IMR-90 (cell line): ENCODE results near the gene HTR3A. TPM values are rescaled to one million over a fixed set of nuclear protein-coding genes. Genes with fewer than 3 reads are reported as not detected.

Experiments used
- ATAC-seq: fragments of 200-7000 bp; cut with Tn5 transposase; 2 replicates; pipeline ENCODE4 v1.9.1; 2020; ENCODE audit warnings: low read depth, mild to moderate bottlenecking, moderate library complexity
- BruUV-seq: library from RNA; stranded (reverse); fragments of 400-500 nt; replicated peaks from 2 replicates; lab custom pipeline; 2021; lab: Mats Ljungman, UMichigan
- CTCF ChIA-PET: fragments of 300-600 bp; formaldehyde crosslinking; extraction: SDS; loops from one replicate; lab custom pipeline; 2021; ENCODE audit warnings: antibody characterized with exemption; lab: Yijun Ruan, JAX
- POLR2A ChIA-PET: fragments of 300-600 bp; sonication (Branson Sonifier 250); formaldehyde crosslinking; loops from one replicate; lab custom pipeline; 2022; ENCODE audit warnings: antibody characterized with exemption; ENCODE audit not compliant: unreplicated experiment; lab: Charles Lee
- DNase-seq: peaks from one replicate; pipeline ENCODE4 v3.0.0; 2013
- H2AFZ ChIP-seq: replicated peaks from 2 replicates; pipeline ENCODE3; 2013; ENCODE audit warnings: low read length, mild to moderate bottlenecking; ENCODE audit not compliant: poor library complexity
- H2AK5ac ChIP-seq: 2 replicates; pipeline ENCODE4 v1.6.1; 2013; ENCODE audit warnings: low read depth, low read length, inconsistent platforms
- H2AK9ac ChIP-seq: replicated peaks from 2 replicates; pipeline ENCODE3; 2013; ENCODE audit warnings: mild to moderate bottlenecking, low read depth, low read length, moderate library complexity; ENCODE audit not compliant: poor library complexity
- H2BK120ac ChIP-seq: 2 replicates; pipeline ENCODE4 v1.6.1; 2013; ENCODE audit warnings: low read depth, low read length, inconsistent platforms
- H2BK15ac ChIP-seq: 3 replicates; pipeline ENCODE4 v1.6.1; 2013; ENCODE audit warnings: low read depth, low read length, inconsistent platforms
- H2BK20ac ChIP-seq: 2 replicates; pipeline ENCODE4 v1.6.1; 2013; ENCODE audit warnings: low read depth, mild to moderate bottlenecking, inconsistent platforms, low read length, moderate library complexity
- H2BK5ac ChIP-seq: 2 replicates; pipeline ENCODE4 v1.6.1; 2013; ENCODE audit warnings: mild to moderate bottlenecking, low read depth, low read length, inconsistent platforms; ENCODE audit not compliant: poor library complexity, severe bottlenecking
- H3K14ac ChIP-seq: replicated peaks from 2 replicates; pipeline ENCODE4 v1.6.1; 2013; ENCODE audit warnings: low read depth, low read length, inconsistent platforms
- H3K18ac ChIP-seq: 2 replicates; pipeline ENCODE4 v1.6.1; 2013; ENCODE audit warnings: low read depth, low read length, control low read depth
- H3K23ac ChIP-seq: 2 replicates; pipeline ENCODE4 v1.6.1; 2013; ENCODE audit warnings: low read depth, low read length, inconsistent platforms
- H3K27ac ChIP-seq: 2 replicates; pipeline ENCODE4 v1.5.1; 2013; ENCODE audit warnings: mild to moderate bottlenecking, control low read depth, low read length; ENCODE audit not compliant: insufficient read depth
- H3K27me3 ChIP-seq: 2 replicates; pipeline ENCODE4 v1.6.1; 2013; ENCODE audit warnings: low read length; ENCODE audit not compliant: control insufficient read depth, insufficient read depth
- H3K36me3 ChIP-seq: 2 replicates; pipeline ENCODE4 v1.6.1; 2013; ENCODE audit warnings: low read length, mixed read lengths; ENCODE audit not compliant: control insufficient read depth, insufficient read depth
- H3K4ac ChIP-seq: 2 replicates; pipeline ENCODE4 v1.6.1; 2013; ENCODE audit warnings: low read depth, low read length, inconsistent platforms
- H3K4me1 ChIP-seq: 2 replicates; pipeline ENCODE4 v1.6.1; 2013; ENCODE audit warnings: low read length, mixed read lengths; ENCODE audit not compliant: control insufficient read depth, insufficient read depth
- H3K4me2 ChIP-seq: 2 replicates; pipeline ENCODE4 v1.6.1; 2013; ENCODE audit warnings: low read depth, mild to moderate bottlenecking, control low read depth, low read length, moderate library complexity
- H3K4me3 ChIP-seq: 2 replicates; pipeline ENCODE4 v1.5.1; 2013; ENCODE audit warnings: low read depth, mild to moderate bottlenecking, control low read depth, low read length, moderate library complexity; ENCODE audit not compliant: insufficient read depth
- H3K56ac ChIP-seq: 2 replicates; pipeline ENCODE4 v1.6.1; 2013; ENCODE audit warnings: low read length, inconsistent platforms; ENCODE audit not compliant: insufficient read depth; ENCODE audit errors: extremely low read depth
- H3K79me1 ChIP-seq, 2 experiments: 2 replicates each; pipeline ENCODE4 v1.6.1; 2013; ENCODE audit warnings: low read length in 2 of 2, inconsistent platforms in 1 of 2, low read depth in 1 of 2
- H3K9ac ChIP-seq: 2 replicates; pipeline ENCODE4 v1.6.1; 2013; ENCODE audit warnings: low read depth, low read length, control low read depth
- H3K9me1 ChIP-seq: 2 replicates; pipeline ENCODE4 v1.6.1; 2013; ENCODE audit warnings: low read length, inconsistent platforms; ENCODE audit not compliant: insufficient read depth
- H3K9me3 ChIP-seq: 2 replicates; pipeline ENCODE4 v1.6.1; 2013; ENCODE audit warnings: low read length; ENCODE audit not compliant: control insufficient read depth, insufficient read depth
- H4K20me1 ChIP-seq: 2 replicates; pipeline ENCODE4 v1.6.1; 2013; ENCODE audit warnings: low read length, inconsistent platforms; ENCODE audit not compliant: insufficient read depth
- H4K5ac ChIP-seq: 2 replicates; pipeline ENCODE4 v1.6.1; 2013; ENCODE audit warnings: mild to moderate bottlenecking, low read depth, low read length, control low read depth
- H4K8ac ChIP-seq, 2 experiments: 2 replicates each; pipeline ENCODE4 v1.6.1; 2013; ENCODE audit warnings: low read depth in 2 of 2, low read length in 2 of 2, control low read depth in 1 of 2, inconsistent platforms in 1 of 2
- H4K91ac ChIP-seq: 2 replicates; pipeline ENCODE4 v1.6.1; 2013; ENCODE audit warnings: low read depth, low read length, inconsistent platforms; ENCODE audit not compliant: insufficient read depth
- BHLHE40 ChIP-seq: fragments of 150-350 bp; IDR thresholded peaks from 2 replicates; pipeline ENCODE4 v1.6.1; 2016; ENCODE audit warnings: mild to moderate bottlenecking, low read depth, low read length
- CEBPB ChIP-seq: IDR thresholded peaks from 2 replicates; pipeline ENCODE4 v1.6.1; 2012; ENCODE audit warnings: low read depth, low read length, improper control_type of control experiment
- CHD1 ChIP-seq: IDR thresholded peaks from 2 replicates; pipeline ENCODE4 v1.6.1; 2012; ENCODE audit warnings: low read depth, low read length, improper control_type of control experiment
- FOS ChIP-seq: fragments of 150-350 bp; IDR thresholded peaks from 2 replicates; pipeline ENCODE4 v1.6.1; 2016; ENCODE audit warnings: low read depth, low read length
- MAFK ChIP-seq: IDR thresholded peaks from 2 replicates; pipeline ENCODE4 v1.6.1; 2012; ENCODE audit warnings: low read depth, low read length, improper control_type of control experiment
- MAZ ChIP-seq: IDR thresholded peaks from 2 replicates; pipeline ENCODE4 v1.6.1; 2012; ENCODE audit warnings: low read depth, mild to moderate bottlenecking, low read length, improper control_type of control experiment, moderate library complexity, borderline replicate concordance
- MXI1 ChIP-seq: IDR thresholded peaks from 2 replicates; pipeline ENCODE4 v1.6.1; 2012; ENCODE audit warnings: low read depth, mild to moderate bottlenecking, low read length, moderate library complexity, borderline replicate concordance
- NFE2L2 ChIP-seq: fragments of 150-350 bp; IDR thresholded peaks from 2 replicates; pipeline ENCODE4 v1.6.1; 2016; ENCODE audit warnings: low read depth, mild to moderate bottlenecking, low read length
- POLR2A ChIP-seq: IDR thresholded peaks from 2 replicates; pipeline ENCODE4 v1.6.1; 2012; ENCODE audit warnings: mild to moderate bottlenecking, low read depth, low read length
- RAD21 ChIP-seq: IDR thresholded peaks from 2 replicates; pipeline ENCODE4 v1.6.1; 2012; ENCODE audit warnings: low read length, improper control_type of control experiment
- RCOR1 ChIP-seq: IDR thresholded peaks from 2 replicates; pipeline ENCODE4 v1.6.1; 2012; ENCODE audit warnings: mild to moderate bottlenecking, low read length, improper control_type of control experiment; ENCODE audit not compliant: insufficient replicate concordance
- RFX5 ChIP-seq: IDR thresholded peaks from 2 replicates; pipeline ENCODE4 v1.8.0; 2012; ENCODE audit warnings: low read depth, mild to moderate bottlenecking, low read length, moderate library complexity
- SMC3 ChIP-seq: fragments of 150-350 bp; IDR thresholded peaks from 2 replicates; pipeline ENCODE4 v1.6.1; 2016; ENCODE audit warnings: low read depth, mild to moderate bottlenecking, antibody characterized with exemption, low read length, moderate library complexity
- WGBS, 2 experiments: methylation state at CpG; one replicate each; pipeline versions ENCODE4 v1.1.5 to v1.1.7; 2013; ENCODE audit warnings: missing lambda C conversion rate in 2 of 2; ENCODE audit not compliant: insufficient read length in 1 of 2; ENCODE audit errors: extremely low coverage in 2 of 2; 5-methylcytosine and 5-hydroxymethylcytosine counted together
- dilution Hi-C: fragments of 300-500 bp; cut with HindIII; formaldehyde crosslinking; loops from one replicate; pipeline ENCODE4 v1.14.3; 2018; ENCODE audit warnings: low sequenced_read_pairs; ENCODE audit not compliant: unreplicated experiment
- in situ Hi-C: fragments of 300-500 bp; cut with MboI; formaldehyde crosslinking; loops from 3 replicates; pipeline ENCODE4 v1.14.3; 2019; ENCODE audit warnings: low sequenced_read_pairs, inconsistent platforms, mixed read lengths
- intact Hi-C: fragments of 100-400 bp; cut with micrococcal nuclease; formaldehyde crosslinking; loops from 2 replicates; pipeline ENCODE4 v1.10.0; 2022
- polyA plus RNA-seq, 3 experiments: library from polyadenylated mRNA; depleted of rRNA; stranded (reverse); fragments of >200 nt; gene quantifications; 2 replicates each; pipeline ENCODE4 v1.2.3, GENCODE V29; 2012; ENCODE audit warnings: low replicate concordance in 1 of 3
- total RNA-seq: library from RNA; depleted of rRNA; stranded (reverse); fragments of >200 nt; gene quantifications from 2 replicates; pipeline ENCODE4 v1.2.3, GENCODE V29; 2012
- TF ChIP-seq, protein P1 (sequence below): fragments of 150-350 bp; IDR thresholded peaks from 2 replicates; pipeline ENCODE4 v1.6.1; 2016; ENCODE audit warnings: low read depth, mild to moderate bottlenecking, low read length, moderate library complexity, borderline replicate concordance
- TF ChIP-seq, protein P2 (sequence below): conservative IDR thresholded peaks from 2 replicates; pipeline ENCODE4 v1.5.1; 2012; ENCODE audit warnings: mild to moderate bottlenecking, low read depth, low read length, improper control_type of control experiment
- TF ChIP-seq, protein P3 (sequence below): fragments of 150-350 bp; IDR thresholded peaks from 2 replicates; pipeline ENCODE4 v1.6.1; 2017; ENCODE audit warnings: mild to moderate bottlenecking, antibody characterized with exemption, low read length, low read depth

HTR3A gene
- total and polyA plus RNA-seq, 2 of the 4 experiments (the other 2 are of a cell fraction): not detected

DNA sequence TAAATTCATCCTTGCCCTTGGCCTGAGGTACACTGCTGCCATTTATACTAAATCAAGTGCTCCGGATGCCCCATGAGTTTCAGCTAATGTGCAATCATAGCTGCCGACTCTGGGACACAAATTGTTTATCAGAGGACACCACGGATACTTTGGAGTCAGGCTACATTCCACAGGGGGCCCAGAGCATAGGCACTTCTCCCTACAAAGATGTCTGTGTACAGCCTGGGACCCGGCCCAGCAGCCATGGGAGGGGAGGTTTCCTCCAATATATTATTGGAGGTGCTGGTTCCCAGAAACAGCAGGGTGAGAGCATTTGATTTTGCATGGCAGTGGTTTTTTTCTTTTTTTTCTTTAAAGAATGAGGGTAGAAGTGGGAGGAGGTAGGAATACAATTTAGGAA is 39.0 kb upstream of the HTR3A start:
- dilution Hi-C loops: no loop called here
- no peak overlapping the region for H2AK9ac ChIP-seq
- no peaks in the 10 kb centered on the region for H3K9me1 ChIP-seq
- intact Hi-C loops: no loop called here
- H3K4me3 ChIP-seq: no peak overlapping the region
- no peaks in the 10 kb centered on the region for H4K20me1 ChIP-seq
- H3K4ac ChIP-seq: no peak overlapping the region
- no peak for DNase-seq
- no peaks in the 10 kb centered on the region; the same call in 1 of the 2 replicates for H3K27me3 ChIP-seq
- ChIA-PET CTCF (no interaction called here), POLR2A (no interaction called here)
- H3K9ac ChIP-seq: no peak overlapping the region
- no peak overlapping the region for H3K18ac ChIP-seq
- H3K36me3 ChIP-seq: no peaks in the 10 kb centered on the region
- TF ChIP-seq NFE2L2: no peak
- TF ChIP-seq CEBPB: no peak
- no peak for TF ChIP-seq MAFK
- TF ChIP-seq, protein P1, sequence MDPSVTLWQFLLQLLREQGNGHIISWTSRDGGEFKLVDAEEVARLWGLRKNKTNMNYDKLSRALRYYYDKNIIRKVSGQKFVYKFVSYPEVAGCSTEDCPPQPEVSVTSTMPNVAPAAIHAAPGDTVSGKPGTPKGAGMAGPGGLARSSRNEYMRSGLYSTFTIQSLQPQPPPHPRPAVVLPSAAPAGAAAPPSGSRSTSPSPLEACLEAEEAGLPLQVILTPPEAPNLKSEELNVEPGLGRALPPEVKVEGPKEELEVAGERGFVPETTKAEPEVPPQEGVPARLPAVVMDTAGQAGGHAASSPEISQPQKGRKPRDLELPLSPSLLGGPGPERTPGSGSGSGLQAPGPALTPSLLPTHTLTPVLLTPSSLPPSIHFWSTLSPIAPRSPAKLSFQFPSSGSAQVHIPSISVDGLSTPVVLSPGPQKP: no peak
- no peak for TF ChIP-seq RAD21
- no peak for TF ChIP-seq BHLHE40
- TF ChIP-seq, protein P2, sequence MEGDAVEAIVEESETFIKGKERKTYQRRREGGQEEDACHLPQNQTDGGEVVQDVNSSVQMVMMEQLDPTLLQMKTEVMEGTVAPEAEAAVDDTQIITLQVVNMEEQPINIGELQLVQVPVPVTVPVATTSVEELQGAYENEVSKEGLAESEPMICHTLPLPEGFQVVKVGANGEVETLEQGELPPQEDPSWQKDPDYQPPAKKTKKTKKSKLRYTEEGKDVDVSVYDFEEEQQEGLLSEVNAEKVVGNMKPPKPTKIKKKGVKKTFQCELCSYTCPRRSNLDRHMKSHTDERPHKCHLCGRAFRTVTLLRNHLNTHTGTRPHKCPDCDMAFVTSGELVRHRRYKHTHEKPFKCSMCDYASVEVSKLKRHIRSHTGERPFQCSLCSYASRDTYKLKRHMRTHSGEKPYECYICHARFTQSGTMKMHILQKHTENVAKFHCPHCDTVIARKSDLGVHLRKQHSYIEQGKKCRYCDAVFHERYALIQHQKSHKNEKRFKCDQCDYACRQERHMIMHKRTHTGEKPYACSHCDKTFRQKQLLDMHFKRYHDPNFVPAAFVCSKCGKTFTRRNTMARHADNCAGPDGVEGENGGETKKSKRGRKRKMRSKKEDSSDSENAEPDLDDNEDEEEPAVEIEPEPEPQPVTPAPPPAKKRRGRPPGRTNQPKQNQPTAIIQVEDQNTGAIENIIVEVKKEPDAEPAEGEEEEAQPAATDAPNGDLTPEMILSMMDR: no peak
- no peak for TF ChIP-seq RCOR1
- TF ChIP-seq RFX5: no peak
- TF ChIP-seq CHD1: no peak
- no peak for TF ChIP-seq FOS
- TF ChIP-seq MAZ: no peak
- TF ChIP-seq, protein P3, sequence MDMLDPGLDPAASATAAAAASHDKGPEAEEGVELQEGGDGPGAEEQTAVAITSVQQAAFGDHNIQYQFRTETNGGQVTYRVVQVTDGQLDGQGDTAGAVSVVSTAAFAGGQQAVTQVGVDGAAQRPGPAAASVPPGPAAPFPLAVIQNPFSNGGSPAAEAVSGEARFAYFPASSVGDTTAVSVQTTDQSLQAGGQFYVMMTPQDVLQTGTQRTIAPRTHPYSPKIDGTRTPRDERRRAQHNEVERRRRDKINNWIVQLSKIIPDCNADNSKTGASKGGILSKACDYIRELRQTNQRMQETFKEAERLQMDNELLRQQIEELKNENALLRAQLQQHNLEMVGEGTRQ: no peak
- TF ChIP-seq MXI1: no peak
- TF ChIP-seq SMC3: no peak
- no peak for TF ChIP-seq POLR2A
- H2BK120ac ChIP-seq: no peak overlapping the region
- no peak overlapping the region for H4K5ac ChIP-seq
- BruUV-seq: no TSS peak
- no peak overlapping the region for H2AFZ ChIP-seq
- H3K23ac ChIP-seq: no peak overlapping the region
- no peak overlapping the region for H2BK20ac ChIP-seq
- H3K56ac ChIP-seq: no peak overlapping the region
- no peaks in the 10 kb centered on the region for H3K79me1 ChIP-seq
- H2BK5ac ChIP-seq: no peak overlapping the region
- H3K4me1 ChIP-seq: no peaks in the 10 kb centered on the region
- no peak overlapping the region for H3K4me2 ChIP-seq
- no peak for ATAC-seq
- no peak overlapping the region for H3K14ac ChIP-seq
- in situ Hi-C loops: no loop called here
- H2BK15ac ChIP-seq: no peak overlapping the region
- no peak overlapping the region for H4K8ac ChIP-seq
- 54% methylated on average over 2 of the region's 4 CpGs; no CpG with 5 or more reads in 1 of the 2 experiments for whole genome bisulfite sequencing, 2 experiments
- no peak overlapping the region for H4K91ac ChIP-seq
- no peak overlapping the region for H3K27ac ChIP-seq
- no peaks in the 10 kb centered on the region for H3K9me3 ChIP-seq
- H2AK5ac ChIP-seq: no peak overlapping the region
